IMR-90 (cell line): ENCODE data around the gene DNAH3. TPM values are rescaled to one million over a fixed set of nuclear protein-coding genes. Genes with fewer than 3 reads are reported as not detected.

ENCODE experiments used
- ATAC-seq: fragments of 200-7000 bp; cut with Tn5 transposase; 2 replicates; pipeline ENCODE4 v1.9.1; 2020; ENCODE audit warnings: low read depth, mild to moderate bottlenecking, moderate library complexity
- BruUV-seq: library from RNA; stranded (reverse); fragments of 400-500 nt; replicated peaks from 2 replicates; lab custom pipeline; 2021; lab: Mats Ljungman, UMichigan
- CTCF ChIA-PET: fragments of 300-600 bp; formaldehyde crosslinking; extraction: SDS; loops from one replicate; lab custom pipeline; 2021; ENCODE audit warnings: antibody characterized with exemption; lab: Yijun Ruan, JAX
- POLR2A ChIA-PET: fragments of 300-600 bp; sonication (Branson Sonifier 250); formaldehyde crosslinking; loops from one replicate; lab custom pipeline; 2022; ENCODE audit warnings: antibody characterized with exemption; ENCODE audit not compliant: unreplicated experiment; lab: Charles Lee
- DNase-seq: peaks from one replicate; pipeline ENCODE4 v3.0.0; 2013
- H2AFZ ChIP-seq: replicated peaks from 2 replicates; pipeline ENCODE3; 2013; ENCODE audit warnings: low read length, mild to moderate bottlenecking; ENCODE audit not compliant: poor library complexity
- H2AK5ac ChIP-seq: 2 replicates; pipeline ENCODE4 v1.6.1; 2013; ENCODE audit warnings: low read depth, low read length, inconsistent platforms
- H2AK9ac ChIP-seq: replicated peaks from 2 replicates; pipeline ENCODE3; 2013; ENCODE audit warnings: mild to moderate bottlenecking, low read depth, low read length, moderate library complexity; ENCODE audit not compliant: poor library complexity
- H2BK120ac ChIP-seq: 2 replicates; pipeline ENCODE4 v1.6.1; 2013; ENCODE audit warnings: low read depth, low read length, inconsistent platforms
- H2BK15ac ChIP-seq: 3 replicates; pipeline ENCODE4 v1.6.1; 2013; ENCODE audit warnings: low read depth, low read length, inconsistent platforms
- H2BK20ac ChIP-seq: 2 replicates; pipeline ENCODE4 v1.6.1; 2013; ENCODE audit warnings: low read depth, mild to moderate bottlenecking, inconsistent platforms, low read length, moderate library complexity
- H2BK5ac ChIP-seq: 2 replicates; pipeline ENCODE4 v1.6.1; 2013; ENCODE audit warnings: mild to moderate bottlenecking, low read depth, low read length, inconsistent platforms; ENCODE audit not compliant: poor library complexity, severe bottlenecking
- H3K14ac ChIP-seq: replicated peaks from 2 replicates; pipeline ENCODE4 v1.6.1; 2013; ENCODE audit warnings: low read depth, low read length, inconsistent platforms
- H3K18ac ChIP-seq: 2 replicates; pipeline ENCODE4 v1.6.1; 2013; ENCODE audit warnings: low read depth, low read length, control low read depth
- H3K23ac ChIP-seq: 2 replicates; pipeline ENCODE4 v1.6.1; 2013; ENCODE audit warnings: low read depth, low read length, inconsistent platforms
- H3K27ac ChIP-seq: 2 replicates; pipeline ENCODE4 v1.5.1; 2013; ENCODE audit warnings: mild to moderate bottlenecking, control low read depth, low read length; ENCODE audit not compliant: insufficient read depth
- H3K27me3 ChIP-seq: 2 replicates; pipeline ENCODE4 v1.6.1; 2013; ENCODE audit warnings: low read length; ENCODE audit not compliant: control insufficient read depth, insufficient read depth
- H3K36me3 ChIP-seq: 2 replicates; pipeline ENCODE4 v1.6.1; 2013; ENCODE audit warnings: low read length, mixed read lengths; ENCODE audit not compliant: control insufficient read depth, insufficient read depth
- H3K4ac ChIP-seq: 2 replicates; pipeline ENCODE4 v1.6.1; 2013; ENCODE audit warnings: low read depth, low read length, inconsistent platforms
- H3K4me1 ChIP-seq: 2 replicates; pipeline ENCODE4 v1.6.1; 2013; ENCODE audit warnings: low read length, mixed read lengths; ENCODE audit not compliant: control insufficient read depth, insufficient read depth
- H3K4me2 ChIP-seq: 2 replicates; pipeline ENCODE4 v1.6.1; 2013; ENCODE audit warnings: low read depth, mild to moderate bottlenecking, control low read depth, low read length, moderate library complexity
- H3K4me3 ChIP-seq: 2 replicates; pipeline ENCODE4 v1.5.1; 2013; ENCODE audit warnings: low read depth, mild to moderate bottlenecking, control low read depth, low read length, moderate library complexity; ENCODE audit not compliant: insufficient read depth
- H3K56ac ChIP-seq: 2 replicates; pipeline ENCODE4 v1.6.1; 2013; ENCODE audit warnings: low read length, inconsistent platforms; ENCODE audit not compliant: insufficient read depth; ENCODE audit errors: extremely low read depth
- H3K79me1 ChIP-seq, 2 experiments: 2 replicates each; pipeline ENCODE4 v1.6.1; 2013; ENCODE audit warnings: low read length in 2 of 2, inconsistent platforms in 1 of 2, low read depth in 1 of 2
- H3K9ac ChIP-seq: 2 replicates; pipeline ENCODE4 v1.6.1; 2013; ENCODE audit warnings: low read depth, low read length, control low read depth
- H3K9me1 ChIP-seq: 2 replicates; pipeline ENCODE4 v1.6.1; 2013; ENCODE audit warnings: low read length, inconsistent platforms; ENCODE audit not compliant: insufficient read depth
- H3K9me3 ChIP-seq: 2 replicates; pipeline ENCODE4 v1.6.1; 2013; ENCODE audit warnings: low read length; ENCODE audit not compliant: control insufficient read depth, insufficient read depth
- H4K20me1 ChIP-seq: 2 replicates; pipeline ENCODE4 v1.6.1; 2013; ENCODE audit warnings: low read length, inconsistent platforms; ENCODE audit not compliant: insufficient read depth
- H4K5ac ChIP-seq: 2 replicates; pipeline ENCODE4 v1.6.1; 2013; ENCODE audit warnings: mild to moderate bottlenecking, low read depth, low read length, control low read depth
- H4K8ac ChIP-seq, 2 experiments: 2 replicates each; pipeline ENCODE4 v1.6.1; 2013; ENCODE audit warnings: low read depth in 2 of 2, low read length in 2 of 2, control low read depth in 1 of 2, inconsistent platforms in 1 of 2
- H4K91ac ChIP-seq: 2 replicates; pipeline ENCODE4 v1.6.1; 2013; ENCODE audit warnings: low read depth, low read length, inconsistent platforms; ENCODE audit not compliant: insufficient read depth
- BHLHE40 ChIP-seq: fragments of 150-350 bp; IDR thresholded peaks from 2 replicates; pipeline ENCODE4 v1.6.1; 2016; ENCODE audit warnings: mild to moderate bottlenecking, low read depth, low read length
- CEBPB ChIP-seq: IDR thresholded peaks from 2 replicates; pipeline ENCODE4 v1.6.1; 2012; ENCODE audit warnings: low read depth, low read length, improper control_type of control experiment
- CHD1 ChIP-seq: IDR thresholded peaks from 2 replicates; pipeline ENCODE4 v1.6.1; 2012; ENCODE audit warnings: low read depth, low read length, improper control_type of control experiment
- CTCF ChIP-seq: conservative IDR thresholded peaks from 2 replicates; pipeline ENCODE4 v1.5.1; 2012; ENCODE audit warnings: mild to moderate bottlenecking, low read depth, low read length, improper control_type of control experiment
- ELK1 ChIP-seq: fragments of 150-350 bp; IDR thresholded peaks from 2 replicates; pipeline ENCODE4 v1.6.1; 2016; ENCODE audit warnings: low read depth, mild to moderate bottlenecking, low read length, moderate library complexity, borderline replicate concordance
- FOS ChIP-seq: fragments of 150-350 bp; IDR thresholded peaks from 2 replicates; pipeline ENCODE4 v1.6.1; 2016; ENCODE audit warnings: low read depth, low read length
- MAZ ChIP-seq: IDR thresholded peaks from 2 replicates; pipeline ENCODE4 v1.6.1; 2012; ENCODE audit warnings: low read depth, mild to moderate bottlenecking, low read length, improper control_type of control experiment, moderate library complexity, borderline replicate concordance
- POLR2A ChIP-seq: IDR thresholded peaks from 2 replicates; pipeline ENCODE4 v1.6.1; 2012; ENCODE audit warnings: mild to moderate bottlenecking, low read depth, low read length
- RAD21 ChIP-seq: IDR thresholded peaks from 2 replicates; pipeline ENCODE4 v1.6.1; 2012; ENCODE audit warnings: low read length, improper control_type of control experiment
- RCOR1 ChIP-seq: IDR thresholded peaks from 2 replicates; pipeline ENCODE4 v1.6.1; 2012; ENCODE audit warnings: mild to moderate bottlenecking, low read length, improper control_type of control experiment; ENCODE audit not compliant: insufficient replicate concordance
- SMC3 ChIP-seq: fragments of 150-350 bp; IDR thresholded peaks from 2 replicates; pipeline ENCODE4 v1.6.1; 2016; ENCODE audit warnings: low read depth, mild to moderate bottlenecking, antibody characterized with exemption, low read length, moderate library complexity
- USF2 ChIP-seq: fragments of 150-350 bp; IDR thresholded peaks from 2 replicates; pipeline ENCODE4 v1.6.1; 2017; ENCODE audit warnings: mild to moderate bottlenecking, antibody characterized with exemption, low read length, low read depth
- WGBS, 2 experiments: methylation state at CpG; one replicate each; pipeline versions ENCODE4 v1.1.5 to v1.1.7; 2013; ENCODE audit warnings: missing lambda C conversion rate in 2 of 2; ENCODE audit not compliant: insufficient read length in 1 of 2; ENCODE audit errors: extremely low coverage in 2 of 2; 5-methylcytosine and 5-hydroxymethylcytosine counted together
- dilution Hi-C: fragments of 300-500 bp; cut with HindIII; formaldehyde crosslinking; loops from one replicate; pipeline ENCODE4 v1.14.3; 2018; ENCODE audit warnings: low sequenced_read_pairs; ENCODE audit not compliant: unreplicated experiment
- in situ Hi-C: fragments of 300-500 bp; cut with MboI; formaldehyde crosslinking; loops from 3 replicates; pipeline ENCODE4 v1.14.3; 2019; ENCODE audit warnings: low sequenced_read_pairs, inconsistent platforms, mixed read lengths
- intact Hi-C: fragments of 100-400 bp; cut with micrococcal nuclease; formaldehyde crosslinking; loops from 2 replicates; pipeline ENCODE4 v1.10.0; 2022
- polyA plus RNA-seq, 3 experiments: library from polyadenylated mRNA; depleted of rRNA; stranded (reverse); fragments of >200 nt; gene quantifications; 2 replicates each; pipeline ENCODE4 v1.2.3, GENCODE V29; 2012; ENCODE audit warnings: low replicate concordance in 1 of 3
- total RNA-seq: library from RNA; depleted of rRNA; stranded (reverse); fragments of >200 nt; gene quantifications from 2 replicates; pipeline ENCODE4 v1.2.3, GENCODE V29; 2012

The DNAH3 gene
- total and polyA plus RNA-seq, 2 of the 4 experiments (the other 2 are of a cell fraction), result not detected

GRCh38 chr16:20995711-20996110 lies 154.9 kb downstream of the DNAH3 start:
- no peak overlapping the region for H4K8ac ChIP-seq
- no peaks in the 10 kb centered on the region for H3K36me3 ChIP-seq
- BruUV-seq, result no TSS peak
- H3K9me1 ChIP-seq, result no peaks in the 10 kb centered on the region
- H3K56ac ChIP-seq, result no peak overlapping the region
- H3K9me3 ChIP-seq, result no peaks in the 10 kb centered on the region
- CTCF ChIA-PET, result no interaction called here
- WGBS, 2 experiments, result 100% methylated on average over 1 of the region's 4 CpGs; no CpG with 5 or more reads in 1 of the 2 experiments
- no peak overlapping the region for H3K27ac ChIP-seq
- H2BK15ac ChIP-seq, result no peak overlapping the region
- no peak overlapping the region for H3K9ac ChIP-seq
- H2AK5ac ChIP-seq, result no peak overlapping the region
- H3K4me3 ChIP-seq, result no peak overlapping the region
- H3K27me3 ChIP-seq, result no peaks in the 10 kb centered on the region; the same call in 1 of the 2 replicates
- no peak overlapping the region for H2BK5ac ChIP-seq
- no peak overlapping the region for H3K14ac ChIP-seq
- no peak overlapping the region for H3K18ac ChIP-seq
- no peaks in the 10 kb centered on the region for H4K20me1 ChIP-seq
- intact Hi-C loops, result no loop called here
- H3K4me1 ChIP-seq, result no peaks in the 10 kb centered on the region
- no peak overlapping the region for H3K23ac ChIP-seq
- ATAC-seq (no peak), DNase-seq (no peak)
- H4K91ac ChIP-seq, result no peak overlapping the region
- no peak overlapping the region for H2AK9ac ChIP-seq
- in situ Hi-C loops, result no loop called here
- POLR2A ChIA-PET, result no interaction called here
- dilution Hi-C loops, result no loop called here
- no peak overlapping the region for H2BK20ac ChIP-seq
- no peaks in the 10 kb centered on the region for H3K79me1 ChIP-seq
- no peak overlapping the region for H2AFZ ChIP-seq
- H2BK120ac ChIP-seq, result no peak overlapping the region
- H4K5ac ChIP-seq, result no peak overlapping the region
- H3K4ac ChIP-seq, result no peak overlapping the region
- TF ChIP-seq RCOR1 (no peak), ELK1 (no peak), USF2 (no peak), FOS (no peak), CEBPB (no peak), CTCF (no peak), MAZ (no peak), CHD1 (no peak), BHLHE40 (no peak), SMC3 (no peak), RAD21 (no peak), POLR2A (no peak)
- no peak overlapping the region for H3K4me2 ChIP-seq
